ENCODE measurements around the gene KRT40. TPM values are rescaled to one million over a fixed set of nuclear protein-coding genes. Genes with fewer than 3 reads are reported as not detected.

Gene KRT40
- total RNA-seq, 1 experiment from 2014 or later, result not detected

GRCh38 chr17:40951011-40951622, 33.0 kb downstream of the KRT40 start:
- H3K9me3 ChIP-seq (ENCODE audit: insufficient read depth, low read depth), result no peaks in the 10 kb centered on the region
- peaks cover 48% of the 10 kb centered on the region for H3K4me1 ChIP-seq (replicated peaks; ENCODE audit: insufficient read depth)
- POLR2A ChIA-PET (ENCODE audit: unreplicated experiment), result no interaction called here
- CTCF ChIA-PET, result no interaction called here
- no peak for DNase-seq
- H3K4me2 ChIP-seq, result no peak overlapping the region
- peaks cover 32% of the 10 kb centered on the region for H3F3A ChIP-seq (ENCODE audit: insufficient read depth, low read depth)
- no peak for TF ChIP-seq CTCF (conservative IDR thresholded peaks at IDR 0.05)
- TF ChIP-seq EZH2 (IDR thresholded peaks at IDR 0.05; ENCODE audit: low read depth), result no peak
- H3K27ac ChIP-seq, result peak overlapping the region; percentile 98
- H3K79me2 ChIP-seq (ENCODE audit: low read depth), result 0 out of 2 replicates have a peak, but pooled peaks cover 5% of the 10 kb centered on the region
- no peaks in the 10 kb centered on the region for H3K36me3 ChIP-seq (ENCODE audit: low read depth)
- no peaks in the 10 kb centered on the region for H4K20me1 ChIP-seq (ENCODE audit: insufficient read depth)
- no peaks in the 10 kb centered on the region for H3K27me3 ChIP-seq (ENCODE audit: insufficient read depth, low read depth)
- H3K4me3 ChIP-seq, result no peak overlapping the region
- BruUV-seq (replicated peaks), result no TSS peak
- H2AFZ ChIP-seq, result no peak overlapping the region
- intact Hi-C loops (cut with micrococcal nuclease; ENCODE audit: unreplicated experiment), result no loop called here
- H3K9me2 ChIP-seq (ENCODE audit: insufficient read depth), result no peaks in the 10 kb centered on the region

- no peaks in the 10 kb centered on the region for H3K27me3 ChIP-seq (ENCODE audit: insufficient read depth, low read depth)
- no peaks in the 10 kb centered on the region for H3K9me3 ChIP-seq (ENCODE audit: insufficient read depth, low read depth)
- 0 out of 2 replicates have a peak, but pooled peaks cover 4% of the 10 kb centered on the region for H3K79me2 ChIP-seq (ENCODE audit: low read depth)
- no peak for DNase-seq
- intact Hi-C loops (cut with micrococcal nuclease; ENCODE audit: unreplicated experiment), result no loop called here
- no peaks in the 10 kb centered on the region for H4K20me1 ChIP-seq (ENCODE audit: insufficient read depth)
- H3K27ac ChIP-seq, result no peak overlapping the region
- ChIA-PET POLR2A (ENCODE audit: unreplicated experiment) (no interaction called here), CTCF (no interaction called here)
- no peaks in the 10 kb centered on the region for H3K9me2 ChIP-seq (ENCODE audit: insufficient read depth)
- H3F3A ChIP-seq (ENCODE audit: insufficient read depth, low read depth), result peaks cover 29% of the 10 kb centered on the region
- H2AFZ ChIP-seq, result no peak overlapping the region
- peaks cover 39% of the 10 kb centered on the region for H3K4me1 ChIP-seq (replicated peaks; ENCODE audit: insufficient read depth)
- TF ChIP-seq EZH2 (IDR thresholded peaks at IDR 0.05; ENCODE audit: low read depth) (no peak), CTCF (conservative IDR thresholded peaks at IDR 0.05) (no peak)
- no peak overlapping the region for H3K4me3 ChIP-seq
- no peak overlapping the region for H3K4me2 ChIP-seq
- H3K36me3 ChIP-seq (ENCODE audit: low read depth), result no peaks in the 10 kb centered on the region
- BruUV-seq (replicated peaks), result no TSS peak
Observed at GRCh38 chr17:40950176-40950575, 34.0 kb downstream of the KRT40 start.

DNA sequence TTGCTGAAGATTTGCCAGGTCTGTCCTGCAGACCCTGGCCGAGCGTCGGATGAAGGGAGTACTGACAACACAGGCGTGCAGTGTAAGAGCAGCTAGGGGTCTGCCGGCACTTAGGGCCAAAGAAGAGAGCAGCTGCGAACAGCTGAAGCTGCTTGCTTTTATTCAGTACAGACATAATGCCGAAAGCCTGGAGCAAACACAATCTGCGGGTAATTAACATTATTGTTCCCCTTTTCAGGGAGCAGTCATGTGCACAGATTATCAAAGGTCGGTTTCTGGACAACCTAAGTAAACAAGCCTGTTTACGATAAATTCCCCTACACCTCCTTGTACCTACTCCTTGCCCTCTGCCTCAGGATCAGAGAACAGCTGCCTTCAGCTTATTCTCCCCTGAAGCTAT, 34.7 kb downstream of the KRT40 start:
- Histone ChIP-seq H3K27me3 (ENCODE audit: insufficient read depth, low read depth) (no peaks in the 10 kb centered on the region), H3K9me3 (ENCODE audit: insufficient read depth, low read depth) (no peaks in the 10 kb centered on the region), H3K4me2 (no peak overlapping the region), H3K4me3 (no peak overlapping the region), H3K4me1 (replicated peaks; ENCODE audit: insufficient read depth) (peaks cover 31% of the 10 kb centered on the region), H4K20me1 (ENCODE audit: insufficient read depth) (no peaks in the 10 kb centered on the region), H3F3A (ENCODE audit: insufficient read depth, low read depth) (peaks cover 24% of the 10 kb centered on the region), H3K27ac (no peak overlapping the region), H3K9me2 (ENCODE audit: insufficient read depth) (no peaks in the 10 kb centered on the region), H3K36me3 (ENCODE audit: low read depth) (no peaks in the 10 kb centered on the region), H3K79me2 (ENCODE audit: low read depth) (no peaks in the 10 kb centered on the region), H2AFZ (no peak overlapping the region)
- intact Hi-C loops (cut with micrococcal nuclease; ENCODE audit: unreplicated experiment), result no loop called here
- ChIA-PET POLR2A (ENCODE audit: unreplicated experiment) (no interaction called here), CTCF (no interaction called here)
- DNase-seq, result no peak
- BruUV-seq (replicated peaks), result no TSS peak
- TF ChIP-seq CTCF (conservative IDR thresholded peaks at IDR 0.05), result no peak
- TF ChIP-seq EZH2 (IDR thresholded peaks at IDR 0.05; ENCODE audit: low read depth), result no peak
